NCI-H2171 treated with DMSO at 0.1 percent for 48 hours (cell line): ENCODE measurements around the gene HUNK.
"Not testable (repeated sequence)": the region's sequence is repeated elsewhere in the genome, so short reads cannot be mapped to it uniquely, and the experiment has no call there.

Experiments used
- DNase-seq: peaks from one replicate; lab custom pipeline; 2025; lab: John Stamatoyannopoulos, UW

HUNK gene

DNA sequence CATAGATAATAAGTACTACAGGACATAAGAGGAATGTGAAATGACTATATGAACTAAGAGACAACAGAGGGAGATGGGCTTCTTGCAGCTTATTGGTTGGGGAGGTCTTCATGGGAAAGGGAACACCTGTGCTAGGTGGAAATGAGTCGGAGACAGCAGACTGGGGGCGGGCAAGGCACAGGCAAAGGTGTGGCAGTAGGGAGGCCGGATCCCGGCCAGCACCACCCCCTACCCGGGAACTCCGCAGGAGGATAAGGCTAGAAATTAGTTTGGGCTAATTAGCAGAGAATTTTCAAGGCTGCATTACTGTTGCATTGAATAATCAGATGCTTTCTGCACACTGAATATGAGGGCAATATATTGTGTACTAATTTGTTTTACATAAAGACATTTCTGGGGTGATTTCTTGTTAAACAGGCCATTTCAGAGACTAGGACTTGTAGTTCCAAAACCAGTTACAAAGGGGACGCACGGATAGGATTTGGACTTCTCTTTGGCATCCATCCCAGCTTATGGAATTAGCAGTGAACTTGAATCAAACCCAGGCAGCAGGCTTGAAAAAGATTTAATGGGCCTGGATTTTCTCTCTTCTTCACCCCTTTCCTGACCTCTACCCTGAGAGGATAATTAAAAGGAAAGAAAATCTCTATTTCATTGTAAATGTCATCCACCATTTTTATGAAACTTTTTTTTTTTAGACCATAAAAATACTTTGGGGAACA is 2.2 kb upstream of the HUNK start:
- no peak for DNase-seq

DNA sequence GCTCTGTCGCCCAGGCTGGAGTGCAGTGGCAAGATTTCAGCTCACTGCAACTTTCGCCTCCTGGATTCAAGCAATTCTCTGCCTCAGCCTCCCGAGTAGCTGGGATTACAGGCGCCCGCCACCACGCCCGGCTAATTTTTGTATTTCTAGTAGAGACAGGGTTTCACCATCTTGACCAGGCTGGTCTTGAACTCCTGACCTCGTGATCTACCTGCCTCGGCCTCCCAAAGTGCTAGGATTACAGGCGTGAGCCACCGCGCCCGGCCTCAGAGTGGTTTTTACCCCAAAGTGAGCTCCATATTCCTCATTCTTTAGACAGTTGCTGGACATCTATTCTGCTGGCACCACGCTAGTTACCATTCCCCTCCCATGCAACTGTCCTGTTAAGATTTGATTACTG is 1.4 kb upstream of the HUNK start:
- not testable (repeated sequence) for DNase-seq

DNA sequence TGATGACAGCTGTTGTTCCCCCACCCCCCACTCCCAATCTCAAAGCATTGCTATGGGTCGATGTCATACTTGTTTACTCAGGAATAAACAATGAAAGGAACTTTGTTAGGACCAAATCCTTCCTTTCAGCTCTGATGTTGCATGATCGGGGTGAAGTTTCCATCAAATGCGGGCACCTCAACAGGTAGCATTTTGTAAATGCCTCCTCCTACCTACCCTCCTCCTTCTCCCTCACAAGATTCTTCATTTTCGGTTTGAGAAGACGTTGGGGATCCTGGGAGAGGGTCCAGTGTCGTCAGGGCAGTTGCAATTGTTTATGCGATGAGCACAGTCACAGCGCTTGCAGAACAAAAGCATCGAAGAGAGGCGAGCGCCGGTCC is 758 bp upstream of the HUNK start:
- no peak for DNase-seq

DNA sequence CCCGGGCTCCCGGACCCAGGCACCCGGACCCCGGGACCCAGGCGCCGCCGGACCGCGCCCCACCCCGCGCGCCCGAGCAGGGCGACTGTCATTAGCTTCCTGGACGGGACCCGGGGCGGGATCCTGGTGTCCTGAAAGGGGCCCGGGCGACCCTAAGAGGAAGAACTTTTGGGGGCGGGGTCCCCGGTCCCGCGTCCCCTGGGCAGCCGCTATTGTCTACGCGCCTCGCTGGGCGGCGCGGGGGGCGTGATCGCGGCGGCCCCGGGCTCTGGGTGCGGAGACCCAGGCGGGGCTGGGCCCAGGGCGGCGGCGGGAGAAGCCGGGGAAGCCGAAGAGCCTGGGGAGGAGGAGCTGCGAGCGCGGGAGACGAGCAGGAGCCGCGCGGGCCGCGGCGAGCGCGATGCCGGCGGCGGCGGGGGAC is 465 bp downstream of the HUNK start:
- peak; percentile 53 for DNase-seq

DNA sequence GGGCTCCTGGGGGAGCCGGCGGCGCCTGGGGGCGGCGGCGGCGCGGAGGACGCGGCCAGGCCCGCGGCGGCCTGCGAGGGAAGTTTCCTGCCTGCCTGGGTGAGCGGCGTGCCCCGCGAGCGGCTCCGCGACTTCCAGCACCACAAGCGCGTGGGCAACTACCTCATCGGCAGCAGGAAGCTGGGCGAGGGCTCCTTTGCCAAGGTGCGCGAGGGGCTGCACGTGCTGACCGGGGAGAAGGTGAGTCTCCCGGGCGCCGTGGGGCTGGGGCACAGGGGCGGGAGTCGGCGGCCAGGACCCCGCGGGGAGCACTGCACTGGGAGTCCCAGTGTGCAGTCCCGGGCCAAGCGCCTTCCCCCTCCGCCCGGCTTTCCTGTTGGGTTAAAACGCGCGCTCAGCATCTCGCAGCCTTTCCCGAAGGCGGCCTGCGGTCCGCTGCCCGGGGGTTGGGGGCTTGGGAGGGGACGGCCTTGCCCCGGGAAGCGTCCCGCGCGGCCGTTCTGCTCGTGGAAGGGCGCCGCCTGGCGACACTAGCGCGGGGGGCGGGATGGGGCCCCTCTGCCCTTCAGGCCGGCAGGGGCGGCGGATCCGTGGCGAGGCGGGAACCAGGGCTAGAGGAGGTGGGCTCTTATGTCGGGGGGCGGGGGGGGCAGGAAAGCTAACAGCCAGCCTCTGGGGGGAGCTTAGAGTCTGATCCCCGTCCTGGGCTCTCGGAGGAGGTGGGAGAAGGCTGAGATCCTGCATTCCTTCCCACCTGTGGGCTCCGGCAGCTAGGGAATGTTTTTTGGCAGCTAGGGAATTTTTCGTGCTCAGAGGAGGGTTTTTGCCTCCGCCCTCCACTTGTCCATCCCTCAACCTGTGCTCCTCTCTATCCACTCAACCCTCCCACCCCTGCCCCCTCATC is 1.1 kb downstream of the HUNK start:
- DNase-seq = peak; percentile 51

DNA sequence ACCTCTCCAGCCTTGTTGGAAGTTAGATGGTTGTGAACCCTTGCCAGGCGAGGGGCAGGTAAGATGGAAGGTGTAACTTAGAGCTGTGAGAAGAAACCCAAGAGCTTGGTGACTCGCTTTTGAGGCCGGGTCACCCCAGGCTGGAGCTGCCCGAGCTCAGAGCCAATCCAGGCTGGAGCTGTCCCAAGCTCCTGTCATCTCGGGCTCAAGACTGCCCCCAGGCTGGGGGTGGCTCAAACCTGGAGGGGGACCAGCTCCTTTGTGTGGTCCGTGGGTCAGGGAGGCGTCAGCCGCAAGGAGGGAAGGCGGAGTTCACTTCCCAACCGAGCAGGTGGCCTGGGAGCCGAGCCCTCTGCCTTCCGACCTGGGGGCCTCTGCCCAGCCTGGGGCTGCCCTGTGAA is 2.0 kb downstream of the HUNK start:
- DNase-seq = no peak

DNA sequence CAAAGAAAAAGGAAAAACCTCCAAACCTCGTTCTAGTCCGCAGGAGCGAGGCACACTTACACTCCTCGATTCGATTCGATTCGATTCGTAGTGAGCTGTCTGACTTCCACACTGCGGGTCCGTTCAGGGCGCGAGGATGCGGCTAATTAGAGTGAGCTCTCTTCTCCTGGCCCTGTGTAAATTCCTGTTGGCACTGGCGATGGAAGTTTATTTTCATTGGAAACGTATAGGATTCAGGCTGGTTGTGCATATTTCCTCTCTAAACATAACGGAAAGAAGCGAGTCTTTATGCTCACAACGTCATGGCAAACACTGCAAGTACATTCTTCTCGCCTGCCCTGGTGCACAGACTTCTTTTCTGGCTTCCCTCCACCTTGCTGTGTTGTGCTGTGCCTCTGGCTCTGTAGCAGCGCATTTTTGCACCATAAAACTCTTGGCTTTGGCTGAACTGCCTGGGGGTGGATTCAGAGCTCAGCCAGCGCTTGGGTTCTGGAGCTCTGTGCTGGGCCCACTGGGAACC is 2.7 kb downstream of the HUNK start:
- DNase-seq = no peak

DNA sequence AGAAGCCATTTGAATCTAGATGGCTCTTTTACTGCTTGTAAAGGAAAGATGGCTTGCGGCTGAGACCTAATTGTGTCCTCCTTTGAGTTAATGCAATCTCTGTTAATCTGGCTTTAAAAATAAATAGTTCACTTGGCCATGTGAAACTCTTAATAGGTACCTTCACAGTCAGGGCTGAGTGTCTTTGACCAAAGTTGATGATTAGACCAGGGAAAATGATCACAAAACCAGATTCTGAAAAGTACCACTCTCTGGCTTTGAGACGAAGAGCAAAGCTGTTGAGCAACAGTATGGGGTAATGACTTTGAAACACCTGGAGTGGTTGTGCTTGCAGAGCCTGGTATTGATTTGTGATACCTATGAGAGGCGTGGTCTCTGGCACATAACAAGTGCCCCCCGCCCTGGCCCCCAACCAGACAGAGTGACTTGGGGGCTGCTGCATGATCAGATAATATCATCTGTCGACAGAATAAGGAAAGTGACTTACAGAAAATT is 4.7 kb downstream of the HUNK start:
- no peak for DNase-seq

DNA sequence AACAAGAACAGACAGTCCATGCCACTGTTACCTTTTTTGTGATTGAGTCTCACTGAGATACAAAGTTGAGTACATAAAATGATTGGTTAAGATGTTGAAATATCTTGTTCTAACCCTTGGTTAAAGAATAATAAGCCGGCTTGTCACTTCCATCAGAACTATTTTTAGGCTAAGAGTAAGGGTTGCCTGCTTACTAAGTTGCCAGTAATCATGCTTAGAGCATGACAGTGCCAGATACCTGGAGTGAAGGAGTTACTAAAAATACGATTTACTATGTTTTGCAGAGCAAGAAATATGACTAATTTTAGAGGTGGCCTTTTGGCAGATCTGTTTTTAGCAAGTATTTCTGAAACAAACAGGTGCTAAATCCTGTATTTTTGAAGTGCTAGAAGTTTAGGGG is 6.0 kb downstream of the HUNK start:
- DNase-seq = no peak

DNA sequence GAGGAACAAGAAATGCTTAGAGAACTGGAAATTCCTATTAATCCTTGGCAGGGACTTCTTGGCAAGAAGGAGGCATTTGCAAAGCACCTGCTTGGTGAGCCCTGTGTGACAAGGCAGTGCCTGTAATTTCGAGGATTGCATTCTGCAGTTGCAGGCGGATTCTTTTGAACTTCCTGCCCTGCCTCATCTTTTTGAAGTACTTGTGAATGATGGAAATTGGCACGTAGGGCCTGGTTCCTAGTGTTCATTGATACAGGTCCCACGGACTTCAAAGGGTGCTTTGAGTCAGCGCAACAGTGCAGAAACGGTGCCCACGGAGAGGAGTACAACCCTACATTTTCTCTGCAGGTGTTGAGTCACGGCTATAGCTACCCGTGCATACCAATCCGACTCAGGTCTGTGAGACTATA is 6.4 kb downstream of the HUNK start:
- DNase-seq = no peak

DNA sequence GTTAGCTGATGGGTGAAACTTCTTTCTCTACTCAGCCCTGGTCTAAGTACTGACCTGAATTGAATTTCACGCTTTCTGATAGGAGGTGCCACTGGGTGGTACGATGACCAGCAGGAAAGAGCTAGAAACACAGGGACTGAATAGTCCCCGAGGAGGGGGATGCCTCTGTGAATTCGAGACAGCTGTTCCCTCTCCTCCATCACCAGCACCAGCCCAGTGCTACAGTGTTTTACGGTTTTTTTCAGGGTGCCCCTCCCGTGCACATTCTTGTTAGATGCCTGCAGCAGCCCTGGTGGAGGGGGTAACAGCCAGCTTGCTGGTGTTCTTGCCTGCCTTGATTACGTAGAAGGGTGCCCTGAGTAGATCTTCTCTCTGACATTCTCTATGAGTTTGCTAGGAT is 7.1 kb downstream of the HUNK start:
- peak; percentile 6 for DNase-seq

DNA sequence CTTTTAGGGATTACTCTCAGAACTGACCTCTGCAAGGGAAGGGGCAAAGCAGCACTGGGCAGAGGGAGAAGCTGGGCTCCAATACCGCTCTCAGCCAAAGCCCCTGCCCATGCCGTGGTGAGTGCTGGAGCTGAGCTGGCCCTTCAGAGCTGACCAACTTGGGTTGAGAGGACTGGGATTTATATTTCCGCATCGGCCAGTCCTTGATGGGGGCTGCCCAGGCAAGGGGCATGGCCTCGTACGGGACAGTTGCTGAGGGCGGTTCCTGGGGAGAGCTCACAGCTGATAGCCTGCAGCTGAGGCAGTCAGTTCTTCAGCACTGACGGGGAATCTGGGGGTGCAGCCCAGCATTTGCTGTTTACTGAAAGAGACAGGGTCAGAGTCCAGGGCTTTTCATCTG is 8.0 kb downstream of the HUNK start:
- no peak for DNase-seq

DNA sequence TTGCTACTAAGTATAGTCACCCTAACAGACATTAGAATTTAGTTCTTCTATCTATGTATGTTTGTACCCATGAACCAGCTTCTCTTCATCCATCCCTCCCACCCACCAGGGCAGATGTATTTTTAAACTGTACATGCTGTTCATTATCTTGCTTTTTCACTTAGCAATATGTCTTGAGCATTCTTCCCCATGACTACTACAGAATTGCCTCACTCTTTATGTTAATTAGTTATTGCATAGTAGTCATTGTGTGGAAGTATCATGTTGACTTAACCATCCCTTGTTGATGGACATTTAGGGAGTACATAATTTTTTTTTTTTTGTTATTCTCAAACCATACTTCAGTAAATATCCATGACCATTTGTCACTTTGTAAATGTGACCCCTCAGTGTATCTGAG is 9.9 kb downstream of the HUNK start:
- DNase-seq = no peak

DNA sequence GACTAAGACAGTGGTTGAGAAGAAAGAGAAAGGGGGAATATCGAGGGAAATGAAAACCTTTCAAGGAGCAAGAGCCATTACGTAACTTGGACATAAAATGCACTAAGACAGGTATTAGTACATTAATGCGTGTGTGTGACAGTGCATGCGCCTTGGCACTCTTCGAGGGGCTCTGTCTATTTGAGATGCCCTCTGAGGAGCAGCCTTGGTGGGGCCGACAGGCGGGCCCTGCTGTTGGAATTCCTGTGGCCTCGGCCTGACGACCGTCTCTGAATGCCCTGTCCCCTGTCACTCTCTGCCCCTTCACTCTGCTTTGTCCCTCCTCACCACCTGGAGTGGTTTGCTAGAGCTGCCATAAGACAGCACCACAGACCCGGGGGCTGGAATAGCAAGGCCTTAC is 12.3 kb downstream of the HUNK start:
- DNase-seq = no peak

DNA sequence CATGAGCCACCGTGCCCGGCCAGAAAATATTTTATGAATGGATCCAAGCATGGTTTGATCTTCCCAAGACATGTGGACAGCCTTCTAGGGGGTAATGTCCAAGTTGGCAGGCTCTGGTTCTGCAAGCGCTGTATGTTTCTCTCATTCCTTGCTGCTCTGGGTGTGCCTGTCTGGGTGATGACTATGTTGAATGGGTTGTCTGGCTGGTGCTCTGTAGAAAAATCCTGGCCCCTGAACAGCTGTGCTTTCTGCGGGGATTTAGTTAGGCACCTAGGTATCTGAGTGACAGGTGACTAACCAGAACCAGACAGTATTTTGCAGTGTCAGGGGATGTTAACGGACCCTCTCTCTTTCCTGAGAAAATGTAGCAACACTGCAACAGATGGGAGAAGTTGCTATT is 14.1 kb downstream of the HUNK start:
- DNase-seq = no peak

DNA sequence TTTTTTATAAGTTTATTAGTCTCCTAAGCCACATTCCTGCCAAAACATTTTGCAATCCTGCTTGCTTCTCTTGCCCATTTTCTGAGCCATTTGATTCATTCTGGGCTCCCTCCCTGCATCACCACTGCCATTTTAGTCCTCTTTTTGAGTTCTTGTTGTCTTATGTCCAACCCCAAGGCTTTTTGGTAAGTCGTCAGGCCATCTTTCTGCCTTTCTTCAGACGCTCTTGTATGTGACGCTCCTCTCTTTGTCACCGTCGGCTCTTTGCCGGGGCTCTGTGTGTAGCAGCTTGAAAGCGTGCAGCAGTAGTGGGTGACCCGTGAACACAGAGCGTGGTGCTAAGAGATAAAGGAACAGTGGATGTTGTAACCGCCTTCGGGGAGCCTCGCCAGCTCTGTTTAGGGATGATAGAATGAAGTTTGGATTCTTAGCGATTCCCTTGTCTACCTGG is 14.6 kb downstream of the HUNK start:
- DNase-seq = no peak

DNA sequence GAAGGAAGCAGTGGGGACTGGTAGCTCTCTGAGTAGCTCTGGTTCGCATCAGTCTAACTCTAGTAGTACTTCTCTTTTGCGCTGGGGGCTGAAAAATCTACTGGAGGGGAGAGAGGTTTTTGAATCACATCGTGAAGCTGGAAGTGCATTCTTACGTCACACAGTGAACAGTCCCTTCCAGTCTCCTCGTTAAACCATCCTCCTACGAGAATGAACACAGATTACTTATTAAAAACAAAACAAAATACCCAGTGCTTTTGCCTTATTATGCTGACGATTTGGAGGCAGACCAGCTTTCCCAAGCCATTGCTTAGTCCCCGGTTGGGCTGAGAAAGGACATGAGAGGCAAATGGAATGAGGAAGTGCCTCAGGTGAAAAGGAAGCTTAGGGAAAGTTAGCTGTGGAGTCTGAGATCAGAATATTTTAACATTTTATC is 16.1 kb downstream of the HUNK start:
- no peak for DNase-seq

DNA sequence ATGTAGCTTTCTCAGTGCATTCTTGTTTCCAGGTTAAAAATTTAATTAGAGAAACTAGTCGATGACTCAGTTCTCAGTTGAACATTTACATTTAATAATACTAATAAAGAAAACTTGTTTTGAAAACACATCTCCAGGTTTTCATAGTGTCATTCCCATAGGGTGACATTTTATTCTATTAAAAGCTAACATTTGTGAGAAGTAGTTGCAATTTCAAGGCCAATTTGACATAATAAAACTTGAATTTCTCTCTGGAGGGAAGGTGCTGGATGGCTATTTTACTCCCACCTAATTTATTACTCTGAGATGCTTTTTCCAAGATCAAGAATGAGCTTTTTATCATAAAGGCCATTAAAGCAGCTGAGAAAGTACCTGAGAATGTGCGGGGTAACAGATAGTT is 16.6 kb downstream of the HUNK start:
- no peak for DNase-seq

DNA sequence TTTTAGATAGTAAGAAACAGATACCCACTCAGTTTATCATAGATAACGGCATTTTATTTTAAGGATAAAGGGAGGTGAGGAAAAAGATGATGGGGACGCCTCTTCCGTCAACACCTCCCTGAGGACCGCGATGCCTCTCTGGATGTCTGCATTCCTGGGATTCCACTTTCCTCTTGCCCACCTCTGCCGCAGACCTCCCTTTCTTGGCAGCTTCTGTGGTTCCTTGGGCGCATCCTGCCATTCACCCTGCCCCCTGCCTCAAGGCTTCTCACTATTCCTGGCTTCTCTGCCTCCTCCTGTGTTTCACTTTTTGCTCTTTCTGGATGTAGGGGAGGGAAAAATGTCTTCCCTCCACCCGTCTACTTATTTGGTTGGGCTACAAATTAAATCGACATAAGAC is 19.9 kb downstream of the HUNK start:
- no peak for DNase-seq

DNA sequence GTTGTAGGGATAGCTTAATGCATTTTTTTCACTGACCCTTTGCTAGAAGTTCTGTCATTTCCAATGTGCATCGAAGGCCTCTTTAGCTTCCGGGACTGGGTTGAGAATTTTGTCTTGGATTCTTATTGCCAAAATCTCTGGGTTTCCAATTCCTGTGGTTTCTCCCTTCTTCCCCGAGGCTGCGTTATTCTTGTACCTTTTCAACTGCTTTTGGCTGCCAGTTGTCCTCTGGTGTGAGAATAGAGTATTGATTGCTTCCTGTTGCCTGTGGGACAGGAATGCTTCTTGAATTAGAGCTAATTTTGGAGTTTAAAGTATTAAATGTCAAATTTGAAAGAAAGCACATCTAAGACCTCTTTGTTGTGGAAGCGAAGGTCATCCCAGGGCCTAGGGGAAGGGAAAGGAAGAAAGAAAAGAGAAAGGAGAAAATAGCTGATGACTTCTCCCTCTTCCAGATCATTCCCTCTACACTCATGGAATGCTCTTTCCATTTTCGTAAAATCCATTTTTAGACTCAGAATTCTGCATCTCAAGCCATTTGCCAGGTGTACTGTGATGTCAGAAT is 21.1 kb downstream of the HUNK start:
- no peak for DNase-seq

DNA sequence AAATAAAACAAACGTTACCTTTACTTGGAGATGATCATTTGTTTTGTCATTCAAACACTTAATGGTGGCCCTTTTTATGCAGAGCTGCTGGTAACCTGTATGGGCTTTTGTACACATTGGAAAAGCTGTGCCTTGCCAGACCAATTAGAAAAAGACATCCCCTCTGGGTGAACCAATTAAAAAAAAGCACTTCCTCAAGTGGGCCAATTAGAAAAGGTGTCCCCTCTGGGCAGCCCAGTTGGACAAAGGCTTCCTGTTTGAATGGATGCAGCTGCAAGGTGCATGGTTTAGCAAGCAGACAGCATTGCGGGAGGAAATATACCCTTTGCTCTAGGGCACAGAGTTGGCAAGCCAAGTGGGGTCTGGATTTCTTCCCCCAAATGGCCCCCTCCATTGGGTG is 21.6 kb downstream of the HUNK start:
- no peak for DNase-seq

DNA sequence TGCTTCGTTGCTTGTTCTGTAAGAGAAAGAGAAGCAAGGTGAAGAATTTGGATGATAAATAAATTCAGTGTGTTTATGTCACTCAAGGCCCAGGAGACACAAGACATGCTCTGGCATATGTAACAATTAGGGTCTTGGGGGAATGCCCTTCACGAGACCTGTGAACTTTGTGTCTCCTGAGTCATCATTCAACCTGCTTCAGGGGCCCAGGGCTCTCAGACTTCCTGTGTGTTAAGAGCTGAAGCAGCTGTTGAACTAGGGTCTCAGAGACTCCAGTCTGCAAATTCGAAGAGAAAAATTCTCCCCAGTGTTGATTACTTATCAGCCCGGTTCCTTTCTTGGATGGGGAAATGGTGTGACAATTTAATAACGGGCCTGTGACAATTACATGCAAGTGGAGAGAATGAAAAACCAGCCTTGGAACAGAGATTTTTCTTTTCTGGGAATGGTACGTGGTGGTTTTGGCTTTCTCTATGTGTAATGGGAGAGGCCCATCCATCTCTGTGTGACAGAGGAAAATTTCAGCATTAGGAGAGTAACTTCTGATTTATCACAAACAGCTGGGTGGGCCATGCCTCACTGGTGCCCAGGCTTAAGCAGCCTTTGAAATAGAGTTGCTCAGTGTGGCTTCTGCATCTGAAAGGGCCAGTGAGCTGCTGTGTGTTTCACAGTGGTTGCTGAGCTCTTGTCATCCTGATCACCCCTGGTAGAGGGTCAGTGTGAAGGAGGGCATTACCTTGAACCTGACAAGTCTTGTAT is 22.4 kb downstream of the HUNK start:
- DNase-seq = no peak
